ENCODE data around the gene ZNF253. TPM values are rescaled to one million over a fixed set of nuclear protein-coding genes. Genes with fewer than 3 reads are reported as not detected.

ZNF253 gene
- total and polyA plus RNA-seq, 2 of the 8 experiments (the other 6 are each of a cell fraction or from before 2014, with no cell fraction given), result 8.3 to 64.0 TPM

DNA sequence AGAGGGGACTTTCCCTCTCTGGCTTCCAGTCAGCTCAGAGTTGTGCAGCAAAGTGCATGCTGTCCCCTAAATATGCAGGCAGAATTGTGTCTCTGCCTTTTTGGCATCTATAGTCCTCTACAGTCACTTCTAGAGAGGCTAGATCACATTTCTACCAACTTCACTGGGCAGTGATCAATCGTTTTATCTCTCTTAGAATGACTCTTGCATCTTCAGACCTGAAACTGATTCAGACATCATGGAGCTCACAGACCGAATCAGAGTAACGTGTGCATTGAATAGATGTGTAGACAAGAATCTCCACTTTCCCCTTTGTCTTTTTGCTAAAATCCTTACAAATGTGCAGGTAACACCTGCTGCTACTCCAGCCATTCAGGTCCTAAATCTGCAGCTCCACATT is 6.2 kb downstream of the ZNF253 start:
- ChIA-PET POLR2A (ENCODE audit: partially characterized antibody) (interaction anchor here (0.6 to 19.0 kb wide), 7 partner anchors 11 to 77 kb away, joined by 3 to 453 read pairs (median 5); partner anchors contain the start of gene ZNF93), CTCF (ENCODE audit: partially characterized antibody) (interaction anchor here (1.5 kb wide), 1 partner anchor 26 kb away, joined by 4 read pairs; no protein-coding TSS in a partner anchor)
- H3K79me1 ChIP-seq (ENCODE audit: low read depth, low read length), result no peaks in the 10 kb centered on the region; the same call in 1 of the 2 replicates
- peaks cover 18 to 23% of the 10 kb centered on the region in 2 experiments for H4K20me1 ChIP-seq (replicated peaks in 1 of 2; ENCODE audit: control insufficient read depth in 1 of 2, insufficient read depth in 2 of 2, low read length in 2 of 2)
- no peak overlapping the region for H2BK20ac ChIP-seq (ENCODE audit: low read length)
- TF ChIP-seq SP4 (IDR thresholded peaks at IDR 0.05; ENCODE audit: low read length) (no peak), RFX5 (IDR thresholded peaks at IDR 0.05; ENCODE audit: borderline replicate concordance, low read depth, low read length) (no peak), POLR2A (IDR thresholded peaks at IDR 0.05; ENCODE audit: control extremely low read depth in 1 of 2, low read depth in 2 of 2, low read length in 2 of 2) (no peak), FOSL1 (IDR thresholded peaks at IDR 0.05; ENCODE audit: insufficient read depth, low read depth, low read length) (no peak), JUN (IDR thresholded peaks at IDR 0.05; ENCODE audit: low read depth, low read length) (no peak), SIRT6 (IDR thresholded peaks at IDR 0.05; ENCODE audit: low read length) (no peak)
- peaks cover 62 to 97% of the 10 kb centered on the region in 2 experiments for H3K79me2 ChIP-seq (ENCODE audit: control insufficient read depth in 1 of 2, insufficient read depth in 2 of 2, low read length in 2 of 2)
- no peak overlapping the region for H3K9ac ChIP-seq (replicated peaks in 1 of 4; ENCODE audit: extremely low read depth in 1 of 4, low read depth in 3 of 4, low read length in 3 of 4)
- no peak overlapping the region for H3K14ac ChIP-seq (ENCODE audit: insufficient read length)
- no peak overlapping the region for H4K5ac ChIP-seq (ENCODE audit: insufficient read length, low read depth, low read length)
- no peak overlapping the region for H2BK120ac ChIP-seq (replicated peaks; ENCODE audit: low read depth, low read length)
- no peak overlapping the region for H3K23ac ChIP-seq (ENCODE audit: insufficient read length)
- 90% methylated on average over 3 of the region's 3 CpGs; no CpG with 5 or more reads in 1 of the 2 experiments for WGBS, 2 experiments (ENCODE audit: extremely low coverage in 1 of 2, insufficient coverage in 1 of 2, insufficient read length in 1 of 2, insufficient replicate concordance in 2 of 2, low coverage in 1 of 2, low lambda C conversion rate in 2 of 2, missing lambda C conversion rate in 1 of 2)
- no peak overlapping the region for H2BK5ac ChIP-seq (ENCODE audit: low read depth, low read length)
- peaks cover 0 to 10% (median 0%) of the 10 kb centered on the region in 4 experiments; a peak in 3 of 8 replicates for H3K36me3 ChIP-seq (ENCODE audit: control insufficient read depth in 2 of 4, insufficient read depth in 4 of 4, low read length in 3 of 4)
- H3K27ac ChIP-seq (ENCODE audit: low read depth, low read length), result no peak overlapping the region
- no peak overlapping the region for H4K91ac ChIP-seq (replicated peaks; ENCODE audit: insufficient read length, low read length)
- no peak overlapping the region for H3K4ac ChIP-seq (replicated peaks; ENCODE audit: insufficient read length, low read depth, low read length)
- no peak overlapping the region for H3K4me3 ChIP-seq (ENCODE audit: extremely low read depth in 1 of 4, insufficient read depth in 2 of 4, low read depth in 3 of 4, low read length in 4 of 4)
- no peak overlapping the region for H3K56ac ChIP-seq (replicated peaks; ENCODE audit: insufficient read length, low read depth, low read length)
- no peak overlapping the region for H2BK15ac ChIP-seq (ENCODE audit: low read length)
- no peak overlapping the region for H3K4me2 ChIP-seq (ENCODE audit: insufficient read depth in 1 of 2, low read depth in 2 of 2, low read length in 2 of 2)
- FAIRE-seq, result no peak
- peaks cover 0 to 5% (median 1%) of the 10 kb centered on the region in 4 experiments; a peak in 2 of 7 replicates for H3K4me1 ChIP-seq (replicated peaks in 1 of 4; ENCODE audit: control insufficient read depth in 3 of 4, insufficient read depth in 4 of 4, low read length in 3 of 4)
- DNase-seq (ENCODE audit: low read depth in 1 of 2, low spot score in 2 of 2), result no peak
- H2AFZ ChIP-seq (ENCODE audit: low read length), result no peak overlapping the region
- H2AK5ac ChIP-seq (ENCODE audit: low read depth, low read length), result no peak overlapping the region
- H3K9me3 ChIP-seq (ENCODE audit: insufficient read depth in 2 of 2, low read depth in 1 of 2, low read length in 1 of 2), result no peaks in the 10 kb centered on the region
- no peak overlapping the region for H4K8ac ChIP-seq (ENCODE audit: extremely low read depth, insufficient read depth, low read length)
- no peak overlapping the region for H2BK12ac ChIP-seq (ENCODE audit: low read depth, low read length)
- H3K18ac ChIP-seq (ENCODE audit: extremely low read depth, low read length), result no peak overlapping the region
- peaks cover 2% of the 10 kb centered on the region; the same call in 1 of the 2 replicates for H3K23me2 ChIP-seq (ENCODE audit: low read depth, low read length)
- H3K27me3 ChIP-seq (replicated peaks in 1 of 4; ENCODE audit: control insufficient read depth in 3 of 4, extremely low read depth in 1 of 4, insufficient read depth in 3 of 4, low read length in 3 of 4), result no peaks in the 10 kb centered on the region

All from H1 (cell line).